GM21381 (cell line): ENCODE measurements around the gene PLIN5.
"Not testable (repeated sequence)": the region's sequence is repeated elsewhere in the genome, so short reads cannot be mapped to it uniquely, and the experiment has no call there.

Experiments
- ATAC-seq: cut with Tn5 transposase; IDR thresholded peaks from one replicate; pipeline ENCODE4 v1.9.1; 2021; ENCODE audit warnings: mild to moderate bottlenecking, moderate library complexity; ENCODE audit not compliant: unreplicated experiment

PLIN5 gene

GRCh38 chr19:4543842-4544647 is 9.0 kb upstream of the PLIN5 start:
- ATAC-seq: no peak

- no peak for ATAC-seq
Measured at GRCh38 chr19:4542896-4543841, 8.1 kb upstream of the PLIN5 start.

GRCh38 chr19:4541806-4542145 is 6.8 kb upstream of the PLIN5 start:
- ATAC-seq: not testable (repeated sequence)

- ATAC-seq: no peak
Measured at GRCh38 chr19:4541114-4541805, 6.2 kb upstream of the PLIN5 start.

GRCh38 chr19:4539693-4540581 is 4.9 kb upstream of the PLIN5 start, which contains the start of gene LRG1:
Gene LRG1 (minus strand): TSS chr19:4540036. CDS start chr19:4540013, 23 bp downstream.
- ATAC-seq: no peak

GRCh38 chr19:4539169-4539692 is 4.2 kb upstream of the PLIN5 start:
- ATAC-seq: no peak

GRCh38 chr19:4538601-4538954 is 3.6 kb upstream of the PLIN5 start:
- no peak for ATAC-seq

GRCh38 chr19:4537953-4538600 is 3.1 kb upstream of the PLIN5 start:
- ATAC-seq: no peak

- ATAC-seq: no peak
Measured at GRCh38 chr19:4536798-4537197, 1.8 kb upstream of the PLIN5 start.

- ATAC-seq: no peak
Measured at GRCh38 chr19:4533835-4534424, 1.1 kb downstream of the PLIN5 start.

GRCh38 chr19:4533334-4533733 is 1.7 kb downstream of the PLIN5 start:
- no peak for ATAC-seq

GRCh38 chr19:4531562-4532165 is 3.4 kb downstream of the PLIN5 start:
- ATAC-seq: no peak

- ATAC-seq: no peak
Measured at GRCh38 chr19:4529924-4530522, 5.0 kb downstream of the PLIN5 start.

GRCh38 chr19:4528843-4529242 is 6.2 kb downstream of the PLIN5 start:
- no peak for ATAC-seq

- ATAC-seq: not testable (repeated sequence)
Measured at GRCh38 chr19:4527377-4527776, 7.6 kb downstream of the PLIN5 start.

- no peak for ATAC-seq
Measured at GRCh38 chr19:4525563-4526002, 9.4 kb downstream of the PLIN5 start.

GRCh38 chr19:4524808-4525562 is 10.0 kb downstream of the PLIN5 start:
- ATAC-seq: no peak
